NCI-H345 treated with DMSO at 0.1 percent for 48 hours (cell line): Measurements from ENCODE around the gene DSTYK.

Source experiments
- DNase-seq: peaks from one replicate; lab custom pipeline; 2025; ENCODE audit not compliant: unreplicated experiment; lab: John Stamatoyannopoulos, UW

Gene DSTYK

DNA sequence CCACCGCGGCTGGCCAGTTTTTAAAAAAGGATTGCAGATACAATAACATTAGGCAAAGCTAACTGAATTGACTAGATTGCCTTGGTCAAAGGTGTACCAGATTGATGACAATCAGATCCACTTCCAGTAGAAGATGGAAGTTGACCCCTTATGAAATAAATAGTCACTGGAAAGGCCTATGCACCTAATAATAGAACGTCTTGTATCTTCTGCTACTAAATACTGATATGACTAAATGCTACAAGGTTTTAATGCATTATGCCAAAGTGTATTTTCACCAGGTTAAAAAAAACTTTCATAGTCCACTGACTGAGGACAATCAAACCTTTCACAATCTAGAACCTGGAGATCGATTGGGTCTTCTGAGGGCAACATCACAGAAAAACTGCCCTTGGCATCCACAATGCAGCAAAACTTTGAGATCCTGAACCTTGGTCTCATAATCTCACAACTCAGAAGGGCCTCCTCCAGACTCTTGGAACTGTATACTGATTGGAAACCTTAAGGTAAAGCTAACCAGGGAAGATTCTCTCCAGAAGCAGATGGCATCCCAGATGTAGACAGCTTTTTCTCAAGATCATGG lies 82.0 kb downstream of the DSTYK start:
- DNase-seq = no peak

DNA sequence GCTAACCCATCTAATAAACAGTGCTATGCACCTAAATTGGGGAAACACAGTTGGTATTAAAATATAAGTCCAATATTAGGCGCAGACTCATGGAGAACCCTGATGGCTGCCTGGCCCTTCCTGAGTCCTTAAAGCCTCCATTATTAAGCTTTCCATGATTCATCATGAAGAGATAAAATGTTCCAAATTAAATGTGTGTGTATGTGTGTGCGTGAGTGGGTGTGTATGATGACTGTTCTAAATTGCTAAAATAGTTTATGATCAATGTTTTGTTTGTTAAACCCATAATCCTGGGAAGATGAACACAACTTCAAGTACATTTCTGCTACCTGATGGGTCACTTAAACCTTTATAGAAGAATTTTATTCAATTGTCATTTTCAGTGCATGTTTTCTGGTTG lies 83.5 kb downstream of the DSTYK start:
- no peak for DNase-seq

DNA sequence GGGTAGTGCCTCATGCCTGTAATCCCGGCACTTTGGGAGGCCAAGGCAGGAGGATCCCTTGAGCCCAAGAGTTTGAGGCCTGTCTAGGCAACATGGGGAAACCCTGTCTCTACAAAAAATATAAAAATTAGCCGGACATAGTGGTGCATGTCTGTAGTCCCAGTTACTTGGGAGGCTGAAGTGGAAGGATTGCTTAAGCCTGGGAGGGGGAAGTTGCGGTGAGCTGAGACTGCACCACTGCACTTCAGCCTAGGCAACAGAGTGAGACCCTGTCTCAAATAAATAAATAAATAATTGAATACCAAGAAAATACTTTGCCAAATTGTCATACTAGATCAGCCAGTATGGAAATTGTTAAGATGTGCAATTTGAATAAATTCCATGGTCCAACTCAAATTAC lies 83.9 kb downstream of the DSTYK start:
- DNase-seq = no peak

DNA sequence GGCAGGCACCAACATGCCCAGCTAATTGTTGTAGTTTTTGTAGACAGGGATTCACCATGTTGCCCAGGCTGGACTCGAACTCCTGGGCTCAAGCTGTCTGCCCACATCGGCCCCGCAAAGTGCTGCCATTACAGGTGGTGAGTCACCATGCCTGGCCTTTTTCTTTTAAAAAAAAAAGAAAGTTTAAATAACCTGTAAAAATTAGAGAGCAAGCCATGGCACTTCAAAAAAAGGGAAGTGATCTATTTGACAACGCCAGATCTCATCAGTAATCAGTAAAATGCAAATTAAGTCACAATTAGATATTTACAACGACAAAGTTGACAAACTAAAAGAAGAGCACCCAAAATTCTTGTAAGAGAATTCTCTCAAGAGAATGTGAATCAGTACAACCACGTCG lies 86.8 kb downstream of the DSTYK start:
- DNase-seq = no peak

DNA sequence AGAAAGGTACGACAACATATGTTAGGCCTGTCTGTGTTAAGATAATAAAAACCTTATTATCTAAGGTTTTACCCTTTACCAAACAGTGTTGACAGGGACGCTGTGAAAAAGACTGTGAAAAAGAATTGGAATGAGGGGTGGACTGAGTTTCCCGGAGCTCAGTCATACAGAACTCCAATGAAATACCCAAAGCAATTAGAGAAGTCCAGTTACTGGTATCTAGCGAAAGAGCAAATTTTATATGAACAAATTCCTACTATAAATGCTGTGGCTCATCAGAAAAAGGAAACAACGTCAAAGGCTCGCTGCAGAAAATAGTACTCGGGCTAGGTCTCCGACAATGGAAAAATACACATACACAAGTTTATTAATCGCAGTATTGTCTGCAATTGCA lies 89.0 kb downstream of the DSTYK start:
- DNase-seq = no peak

DNA sequence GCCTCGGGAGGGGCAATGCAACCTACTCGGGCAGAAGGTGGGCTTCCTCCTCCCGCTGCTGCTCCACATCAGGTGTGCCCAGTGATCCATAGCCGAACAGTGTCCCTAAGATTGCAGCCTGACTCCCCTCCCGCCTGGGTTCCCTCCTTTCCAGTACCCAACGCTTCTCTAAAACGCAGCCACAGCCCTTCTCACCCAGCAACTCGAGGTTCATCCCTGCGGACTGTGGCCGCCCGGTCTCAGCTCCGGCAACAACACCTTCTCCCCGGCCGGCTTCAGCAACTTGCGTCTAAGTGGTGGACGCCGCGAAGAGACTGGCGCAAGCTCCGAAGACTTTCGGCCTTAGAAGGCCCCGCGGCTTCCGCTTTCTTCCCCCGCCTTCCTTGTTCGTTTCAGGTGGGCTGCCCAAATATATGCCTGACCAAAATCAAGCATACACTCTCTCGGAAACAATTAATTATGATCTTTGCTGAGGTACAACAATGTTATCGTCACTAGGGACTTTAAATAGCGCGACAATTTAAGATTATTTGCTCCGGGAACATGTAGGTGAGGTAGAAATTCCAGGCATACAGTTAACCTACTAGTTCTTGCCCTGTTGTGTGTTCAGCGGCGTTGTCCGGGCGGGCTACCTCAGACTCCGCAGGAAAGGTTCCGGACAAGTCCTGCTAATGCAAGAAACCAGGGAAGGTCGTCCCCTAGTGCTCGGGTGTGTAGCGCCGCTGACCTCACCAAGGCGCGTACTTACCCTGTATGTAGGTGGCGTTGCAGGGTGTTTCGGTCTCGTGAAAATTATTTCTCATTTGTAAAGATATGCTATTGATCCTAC lies 89.6 kb downstream of the DSTYK start, which contains the start of gene RBBP5:
Gene RBBP5, minus strand, starts transcription at position 319 of the 829 bp plus-strand sequence. Its CDS starts 105 bp downstream, at position 214.
- DNase-seq = peak; percentile 98

GRCh38 chr1:205118752-205119151 lies 92.8 kb downstream of the DSTYK start:
- no peak for DNase-seq

DNA sequence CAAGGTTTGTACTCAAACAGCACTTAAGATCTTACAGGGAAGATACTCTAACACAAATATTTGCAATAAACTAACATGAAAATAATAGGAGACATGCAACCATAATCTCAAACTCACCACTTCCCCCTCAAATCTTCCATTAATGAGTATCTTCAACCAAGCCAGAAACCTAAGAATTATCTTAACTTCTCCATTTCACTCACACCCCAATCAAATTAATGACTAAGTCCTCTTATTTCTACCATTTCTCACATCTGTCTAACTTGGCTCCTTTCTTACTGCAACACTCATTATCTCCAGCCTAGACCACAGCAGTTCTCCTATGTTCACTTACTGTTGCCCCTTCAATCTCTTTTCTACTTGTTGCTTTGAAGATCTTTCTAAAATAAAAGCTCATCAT lies 100.1 kb downstream of the DSTYK start:
- no peak for DNase-seq

DNA sequence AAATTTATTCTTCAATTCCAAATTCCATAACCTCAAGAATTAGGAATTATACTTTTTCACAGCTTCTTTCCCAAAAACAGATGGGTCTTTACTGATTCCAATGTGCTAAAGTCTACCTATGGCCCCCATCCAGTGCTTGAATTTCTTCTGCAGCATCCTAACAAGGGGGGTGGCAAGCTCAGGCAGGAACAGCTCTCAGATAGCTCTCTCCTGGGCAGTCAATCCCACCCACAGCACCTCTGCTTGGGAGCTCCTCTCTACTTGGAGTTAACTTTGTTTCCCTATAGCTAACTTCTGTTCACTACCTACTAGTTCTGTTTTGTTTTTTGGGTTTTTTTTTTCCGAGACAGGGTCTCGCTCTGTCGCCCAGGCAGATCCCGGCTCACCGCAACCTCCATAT lies 101.8 kb downstream of the DSTYK start:
- DNase-seq = no peak

DNA sequence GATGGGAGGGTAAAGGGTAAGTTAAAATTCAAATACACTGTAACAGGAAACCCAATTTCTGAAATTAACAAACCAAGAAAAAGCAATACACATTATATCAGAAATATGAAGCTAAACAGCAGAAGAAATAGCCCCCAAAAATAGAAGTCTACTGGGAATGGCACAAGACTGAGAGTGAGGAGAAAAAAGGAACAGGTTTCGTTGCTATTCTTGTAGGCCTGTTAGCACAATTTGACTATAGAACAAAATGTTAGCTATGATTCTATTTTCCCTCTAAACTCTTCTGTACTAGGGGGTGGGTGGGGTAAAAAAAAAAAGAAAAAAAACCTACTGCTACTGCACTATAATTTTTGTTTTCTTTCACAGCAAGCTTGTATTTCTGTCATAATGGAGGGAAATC lies 102.2 kb downstream of the DSTYK start:
- no peak for DNase-seq

DNA sequence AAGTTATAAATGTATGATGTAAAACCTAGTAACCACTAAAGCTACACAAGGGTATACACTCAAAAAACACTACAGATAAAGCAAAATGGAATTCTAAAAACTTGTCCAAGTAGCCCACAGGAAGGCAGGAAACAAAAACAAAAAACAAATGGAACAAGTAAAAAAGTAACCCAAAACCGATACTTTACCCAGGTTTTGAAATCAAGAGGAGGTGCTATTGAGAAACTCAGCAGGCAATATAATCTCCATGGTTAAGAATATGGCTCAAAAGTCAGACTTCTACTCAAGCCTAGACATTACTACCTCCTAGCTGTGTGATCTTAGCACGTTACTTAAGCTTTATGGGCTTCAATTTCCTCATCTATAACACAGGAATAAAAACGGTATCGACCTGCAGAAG lies 103.0 kb downstream of the DSTYK start:
- DNase-seq = no peak

DNA sequence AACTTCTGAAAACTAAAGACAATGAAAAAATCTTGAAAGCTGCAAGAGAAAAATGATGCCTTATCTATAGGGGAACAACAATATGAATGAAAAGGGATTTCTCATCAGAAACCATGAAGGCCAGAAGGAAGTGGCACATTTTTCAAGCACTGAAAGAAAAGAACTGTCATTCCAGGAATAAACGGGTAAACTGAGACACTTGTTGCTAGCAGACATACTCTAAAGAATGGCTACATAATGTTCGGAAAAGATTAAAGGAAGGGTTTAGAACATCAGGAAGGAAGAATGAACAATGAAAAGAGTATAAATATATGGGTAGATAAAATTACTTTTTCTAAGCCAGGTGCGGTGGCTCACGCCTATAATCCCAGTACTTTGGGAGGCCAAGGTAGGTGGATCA lies 104.2 kb downstream of the DSTYK start:
- DNase-seq = no peak

GRCh38 chr1:205102404-205102803 lies 109.1 kb downstream of the DSTYK start:
- no peak for DNase-seq

- no peak for DNase-seq
These were observed 113.3 kb downstream of the DSTYK start for GRCh38 chr1:205098242-205098641.

DNA sequence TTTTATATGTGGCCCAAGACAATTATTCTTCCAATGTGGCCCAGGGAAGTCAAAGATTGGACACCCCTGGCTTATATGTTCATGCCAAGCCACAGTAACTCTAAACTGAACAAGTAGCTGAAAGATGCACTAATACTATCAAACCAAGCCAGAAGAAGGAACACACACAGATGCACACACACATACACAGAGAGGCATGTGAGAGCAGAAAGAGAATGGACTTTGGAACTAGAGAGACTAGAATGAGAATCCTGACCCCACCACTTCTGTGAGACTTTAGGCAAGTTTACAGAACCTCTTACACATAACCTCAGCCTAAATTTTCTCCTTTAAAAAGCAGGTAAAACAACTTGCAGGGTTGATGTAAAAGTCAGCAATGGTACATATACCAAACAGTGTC lies 116.1 kb downstream of the DSTYK start:
- DNase-seq = no peak
